GM19193 (cell line): Measurements from ENCODE around the gene TRPV4.

Source experiments
- POLR2A ChIP-seq: IDR thresholded peaks from 4 replicates; pipeline ENCODE4 v1.6.1; 2011; ENCODE audit not compliant: insufficient read depth, insufficient read length; ENCODE audit errors: extremely low read depth

TRPV4 gene

GRCh38 chr12:109833307-109834189, at the start of gene TRPV4:
Gene TRPV4 (minus strand): TSS chr12:109833398. CDS start chr12:109814796, 18,602 bp downstream.
- no peak for TF ChIP-seq POLR2A

GRCh38 chr12:109881752-109882151, 48.6 kb upstream of the TRPV4 start:
- no peak for TF ChIP-seq POLR2A

GRCh38 chr12:109880938-109881337, 47.7 kb upstream of the TRPV4 start:
- no peak for TF ChIP-seq POLR2A

GRCh38 chr12:109880043-109880931, 47.1 kb upstream of the TRPV4 start, which contains the start of gene GLTP:
Gene GLTP (minus strand): TSS chr12:109880541. CDS start chr12:109880374, 167 bp downstream.
- peak; percentile 58 for TF ChIP-seq POLR2A

GRCh38 chr12:109879351-109880042, 46.3 kb upstream of the TRPV4 start:
- no peak for TF ChIP-seq POLR2A

GRCh38 chr12:109878749-109879148, 45.6 kb upstream of the TRPV4 start:
- no peak for TF ChIP-seq POLR2A

- TF ChIP-seq POLR2A, result no peak
Measured at GRCh38 chr12:109878247-109878625, 45.0 kb upstream of the TRPV4 start.

- no peak for TF ChIP-seq POLR2A
Measured at GRCh38 chr12:109877504-109878246, 44.5 kb upstream of the TRPV4 start.

GRCh38 chr12:109876406-109876805, 43.2 kb upstream of the TRPV4 start:
- TF ChIP-seq POLR2A, result no peak

GRCh38 chr12:109875572-109876131, 42.5 kb upstream of the TRPV4 start:
- no peak for TF ChIP-seq POLR2A

GRCh38 chr12:109873653-109874052, 40.5 kb upstream of the TRPV4 start:
- no peak for TF ChIP-seq POLR2A

- TF ChIP-seq POLR2A, result no peak
Measured at GRCh38 chr12:109871668-109872314, 38.6 kb upstream of the TRPV4 start.

GRCh38 chr12:109870648-109871047, 37.5 kb upstream of the TRPV4 start:
- no peak for TF ChIP-seq POLR2A
